IPS DF 6.9 (cell line): Measurements from ENCODE around the gene SMAD3.
"Not testable (repeated sequence)": the region's sequence is repeated elsewhere in the genome, so short reads cannot be mapped to it uniquely, and the experiment has no call there.

Experiments
- DNase-seq: peaks from one replicate; pipeline ENCODE4 v3.0.0-alpha.2; 2013; ENCODE audit warnings: low read depth, low spot score
- H3K27ac ChIP-seq: one replicate; pipeline ENCODE4 v1.5.1; 2013; ENCODE audit warnings: low read length, control low read depth
- H3K27me3 ChIP-seq: 2 replicates; pipeline ENCODE4 v1.6.1; 2013; ENCODE audit warnings: mild to moderate bottlenecking, low read length; ENCODE audit not compliant: control insufficient read depth, insufficient read depth
- H3K36me3 ChIP-seq: 2 replicates; pipeline ENCODE4 v1.6.1; 2013; ENCODE audit warnings: low read length; ENCODE audit not compliant: control insufficient read depth, insufficient read depth
- H3K4me1 ChIP-seq: 2 replicates; pipeline ENCODE4 v1.6.1; 2013; ENCODE audit warnings: low read length; ENCODE audit not compliant: control insufficient read depth, insufficient read depth
- H3K4me3 ChIP-seq: 2 replicates; pipeline ENCODE4 v1.5.1; 2013; ENCODE audit warnings: mild to moderate bottlenecking, low read length
- H3K9me3 ChIP-seq: 2 replicates; pipeline ENCODE4 v1.6.1; 2013; ENCODE audit warnings: low read length, inconsistent platforms; ENCODE audit not compliant: control insufficient read depth, insufficient read depth
- WGBS: extraction: QIAGEN DNeasy Blood & Tissue Kit; methylation state at CpG from one replicate; pipeline ENCODE4 v1.1.7; 2013; ENCODE audit warnings: mixed read lengths, missing lambda C conversion rate; ENCODE audit not compliant: insufficient read length, insufficient coverage; 5-methylcytosine and 5-hydroxymethylcytosine counted together

Gene SMAD3

GRCh38 chr15:67024314-67024997 lies 40.9 kb upstream of the SMAD3 start:
- H3K9me3 ChIP-seq: no peaks in the 10 kb centered on the region
- H3K27ac ChIP-seq: no peak overlapping the region
- WGBS: no CpG with 5 or more reads among the region's 6 CpGs
- H3K36me3 ChIP-seq: no peaks in the 10 kb centered on the region
- no peaks in the 10 kb centered on the region; the same call in 1 of the 2 replicates for H3K27me3 ChIP-seq
- no peak overlapping the region for H3K4me3 ChIP-seq
- DNase-seq: no peak
- peaks cover 4% of the 10 kb centered on the region for H3K4me1 ChIP-seq

DNA sequence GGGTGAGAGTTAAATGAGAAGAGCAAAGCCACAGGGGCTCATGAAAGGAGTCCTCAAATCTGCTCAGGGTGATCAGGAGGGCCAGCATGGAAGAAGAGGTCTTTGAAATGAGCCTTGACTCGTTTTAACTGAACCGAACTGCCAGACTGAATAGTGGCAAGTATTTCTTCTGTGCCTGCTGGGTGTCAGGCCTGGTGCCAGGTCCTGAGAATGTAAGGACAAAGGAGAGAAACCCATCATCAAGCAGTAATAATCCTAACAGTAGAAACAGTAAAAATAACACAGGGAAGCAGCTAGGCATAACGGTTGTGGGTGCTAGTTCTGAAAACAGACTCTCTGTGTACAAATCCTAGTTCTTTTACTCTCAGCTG lies 40.4 kb upstream of the SMAD3 start:
- Histone ChIP-seq H3K9me3 (no peaks in the 10 kb centered on the region), H3K4me1 (peaks cover 7% of the 10 kb centered on the region), H3K36me3 (no peaks in the 10 kb centered on the region), H3K27me3 (no peaks in the 10 kb centered on the region; the same call in 1 of the 2 replicates), H3K4me3 (no peak overlapping the region), H3K27ac (no peak overlapping the region)
- WGBS: no CpG with 5 or more reads among the region's 3 CpGs
- no peak for DNase-seq

- Histone ChIP-seq H3K9me3 (no peaks in the 10 kb centered on the region), H3K27me3 (no peaks in the 10 kb centered on the region; the same call in 1 of the 2 replicates), H3K4me1 (peaks cover 8% of the 10 kb centered on the region), H3K4me3 (no peak overlapping the region), H3K27ac (no peak overlapping the region), H3K36me3 (no peaks in the 10 kb centered on the region)
- no peak for DNase-seq
- WGBS: no CpG with 5 or more reads among the region's 9 CpGs
Measured at GRCh38 chr15:67025719-67026609, 39.4 kb upstream of the SMAD3 start.

GRCh38 chr15:67026610-67026967 lies 38.8 kb upstream of the SMAD3 start:
- no peak overlapping the region for H3K27ac ChIP-seq
- WGBS: no CpG with 5 or more reads among the region's 4 CpGs
- H3K4me3 ChIP-seq: no peak overlapping the region
- H3K4me1 ChIP-seq: peaks cover 10% of the 10 kb centered on the region
- no peaks in the 10 kb centered on the region for H3K9me3 ChIP-seq
- no peak for DNase-seq
- no peaks in the 10 kb centered on the region for H3K36me3 ChIP-seq
- no peaks in the 10 kb centered on the region; the same call in 1 of the 2 replicates for H3K27me3 ChIP-seq

GRCh38 chr15:67028440-67028839 lies 37.0 kb upstream of the SMAD3 start:
- H3K4me3 ChIP-seq, H3K9me3 ChIP-seq, DNase-seq, H3K27ac ChIP-seq, H3K36me3 ChIP-seq, H3K27me3 ChIP-seq: not testable (repeated sequence)
- H3K4me1 ChIP-seq: peaks cover 16% of the 10 kb centered on the region
- WGBS: no CpG with 5 or more reads among the region's 3 CpGs

- H3K4me1 ChIP-seq: peaks cover 15% of the 10 kb centered on the region
- peak overlapping the region; percentile 29 for H3K27ac ChIP-seq
- H3K9me3 ChIP-seq: no peaks in the 10 kb centered on the region
- H3K4me3 ChIP-seq: no peak overlapping the region
- peak; percentile 86 for DNase-seq
- no peaks in the 10 kb centered on the region for H3K36me3 ChIP-seq
- WGBS: no CpG with 5 or more reads among the region's 5 CpGs
- H3K27me3 ChIP-seq: peaks cover 11% of the 10 kb centered on the region; the same call in 1 of the 2 replicates
Measured at GRCh38 chr15:67030036-67030762, 35.2 kb upstream of the SMAD3 start.

DNA sequence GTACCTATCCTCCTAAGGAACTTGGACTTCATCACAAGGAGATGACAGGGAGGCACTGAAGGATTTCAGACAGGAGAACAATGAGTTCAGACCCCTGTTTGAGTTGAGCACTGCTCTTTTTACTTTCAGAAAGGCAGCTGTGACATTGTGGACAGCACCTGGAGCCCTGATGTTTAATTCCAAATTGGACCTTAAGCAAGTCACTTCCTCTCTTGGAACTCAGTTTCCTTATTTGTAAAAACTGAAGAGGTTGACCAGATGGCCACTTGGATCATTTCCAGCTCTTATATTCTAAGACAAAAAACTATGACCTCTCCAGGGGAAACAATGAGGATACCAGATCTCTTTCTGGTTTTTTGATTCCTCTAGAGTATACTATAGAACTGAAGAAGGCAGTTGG lies 34.1 kb upstream of the SMAD3 start:
- H3K4me3 ChIP-seq: no peak overlapping the region
- no peaks in the 10 kb centered on the region for H3K36me3 ChIP-seq
- H3K27ac ChIP-seq: no peak overlapping the region
- no peaks in the 10 kb centered on the region for H3K9me3 ChIP-seq
- H3K27me3 ChIP-seq: peaks cover 11% of the 10 kb centered on the region; the same call in 1 of the 2 replicates
- H3K4me1 ChIP-seq: peaks cover 16% of the 10 kb centered on the region
- no peak for DNase-seq

DNA sequence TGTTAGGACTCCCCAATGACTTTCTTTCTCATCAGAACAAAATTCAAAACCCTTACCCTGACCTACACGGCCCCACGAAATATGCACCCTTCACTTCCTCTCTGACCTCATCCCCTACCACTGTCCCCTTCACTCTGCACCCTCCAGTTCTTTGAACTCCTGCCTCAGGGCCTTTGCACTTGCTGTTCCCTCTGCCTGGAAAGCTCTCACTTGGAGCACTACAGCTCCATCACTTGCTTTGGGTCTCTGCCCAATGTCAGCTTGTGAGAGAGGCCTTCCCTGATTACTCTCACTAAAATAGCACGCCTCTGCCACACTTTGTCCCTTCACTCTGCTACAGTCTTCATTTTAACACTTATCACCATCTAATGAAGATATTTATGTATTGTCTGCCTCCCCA lies 32.8 kb upstream of the SMAD3 start:
- Histone ChIP-seq H3K27me3 (peaks cover 11% of the 10 kb centered on the region; the same call in 1 of the 2 replicates), H3K9me3 (no peaks in the 10 kb centered on the region), H3K4me1 (peaks cover 16% of the 10 kb centered on the region), H3K4me3 (no peak overlapping the region), H3K27ac (no peak overlapping the region), H3K36me3 (no peaks in the 10 kb centered on the region)
- WGBS: no CpG with 5 or more reads among the region's 3 CpGs
- DNase-seq: no peak

DNA sequence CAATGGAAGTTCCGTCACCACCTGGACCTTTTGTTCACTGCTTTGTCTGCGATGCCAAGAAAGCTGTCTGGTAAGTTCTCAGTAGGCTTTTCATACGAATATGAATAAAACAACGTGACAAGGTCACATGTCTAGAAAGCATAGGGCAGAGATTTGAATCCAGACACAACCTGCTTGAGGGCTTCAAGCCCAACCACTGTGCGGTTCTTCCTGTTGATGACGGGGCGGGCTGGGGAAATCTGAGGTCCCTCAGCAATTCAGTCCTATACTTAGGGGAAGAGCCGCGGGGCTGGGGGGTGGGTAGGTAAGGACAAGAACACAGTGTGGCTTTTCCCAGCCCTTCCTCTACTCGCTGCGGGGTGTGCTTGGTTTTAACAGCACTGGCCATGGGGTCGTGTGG lies 32.4 kb upstream of the SMAD3 start:
- Histone ChIP-seq H3K4me1 (peaks cover 16% of the 10 kb centered on the region), H3K9me3 (no peaks in the 10 kb centered on the region), H3K27ac (no peak overlapping the region), H3K27me3 (peaks cover 11% of the 10 kb centered on the region; the same call in 1 of the 2 replicates), H3K4me3 (no peak overlapping the region; the same call in 1 of the 2 replicates), H3K36me3 (no peaks in the 10 kb centered on the region)
- whole genome bisulfite sequencing: no CpG with 5 or more reads among the region's 12 CpGs
- no peak for DNase-seq

DNA sequence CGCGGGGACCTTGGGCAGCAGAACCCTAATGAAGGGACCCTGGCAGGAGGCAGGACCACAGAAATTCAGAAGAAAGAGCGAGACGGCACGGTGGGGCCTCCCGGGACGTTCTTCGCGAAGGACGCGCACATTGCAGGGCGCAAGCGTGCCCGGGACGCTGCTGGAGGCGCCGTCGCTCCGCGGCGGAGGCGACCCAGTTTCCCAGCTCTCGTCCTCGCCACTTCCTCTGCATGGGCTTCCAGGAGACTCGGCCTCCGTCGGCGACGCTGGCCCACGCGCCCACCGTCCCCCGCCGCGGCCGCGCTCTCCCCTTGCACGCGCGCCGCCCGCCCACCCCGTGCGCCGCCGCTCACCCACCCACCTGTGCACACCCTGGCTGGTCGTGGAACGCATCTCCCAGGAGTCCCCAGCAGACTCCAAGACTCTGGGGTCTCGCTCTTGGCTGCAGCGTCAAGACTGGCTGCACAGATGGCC lies 31.8 kb upstream of the SMAD3 start:
- H3K4me3 ChIP-seq: peak overlapping the region; percentile 2; the same call in 1 of the 2 replicates
- peaks cover 16% of the 10 kb centered on the region for H3K4me1 ChIP-seq
- no peaks in the 10 kb centered on the region for H3K36me3 ChIP-seq
- DNase-seq: no peak
- H3K9me3 ChIP-seq: no peaks in the 10 kb centered on the region
- peaks cover 11% of the 10 kb centered on the region; the same call in 1 of the 2 replicates for H3K27me3 ChIP-seq
- no peak overlapping the region for H3K27ac ChIP-seq
- WGBS: no CpG with 5 or more reads among the region's 50 CpGs
